Prostate gland (tissue), 2 donors: Measurements from ENCODE around the gene LRP2.

ENCODE experiments used
- POLR2A ChIP-seq: fragments of 450-650 bp; IDR thresholded peaks from one replicate; pipeline ENCODE4 v1.6.1; 2016; ENCODE audit warnings: antibody characterized with exemption, mild to moderate bottlenecking
- POLR2AphosphoS5 ChIP-seq: sonication (generic); formaldehyde crosslinking; IDR thresholded peaks from one replicate; pipeline ENCODE4 v1.6.1; 2017; ENCODE audit warnings: antibody characterized with exemption
- TF ChIP-seq, protein P1 (sequence below), 4 experiments: fragments of 200-600 bp in 2 of 4; fragments of 450-650 bp in 2 of 4; sonication (generic) in 2 of 4; IDR thresholded peaks; 1 replicate in 3 of 4; 2 replicates in 1 of 4; pipeline ENCODE4 v1.5.1; 2016 to 2019; ENCODE audit warnings: antibody characterized with exemption in 4 of 4, mild to moderate bottlenecking in 2 of 4, moderate library complexity in 2 of 4

GRCh38 chr2:169116993-169117392, 245.3 kb downstream of the LRP2 start:
- TF ChIP-seq, protein P1, sequence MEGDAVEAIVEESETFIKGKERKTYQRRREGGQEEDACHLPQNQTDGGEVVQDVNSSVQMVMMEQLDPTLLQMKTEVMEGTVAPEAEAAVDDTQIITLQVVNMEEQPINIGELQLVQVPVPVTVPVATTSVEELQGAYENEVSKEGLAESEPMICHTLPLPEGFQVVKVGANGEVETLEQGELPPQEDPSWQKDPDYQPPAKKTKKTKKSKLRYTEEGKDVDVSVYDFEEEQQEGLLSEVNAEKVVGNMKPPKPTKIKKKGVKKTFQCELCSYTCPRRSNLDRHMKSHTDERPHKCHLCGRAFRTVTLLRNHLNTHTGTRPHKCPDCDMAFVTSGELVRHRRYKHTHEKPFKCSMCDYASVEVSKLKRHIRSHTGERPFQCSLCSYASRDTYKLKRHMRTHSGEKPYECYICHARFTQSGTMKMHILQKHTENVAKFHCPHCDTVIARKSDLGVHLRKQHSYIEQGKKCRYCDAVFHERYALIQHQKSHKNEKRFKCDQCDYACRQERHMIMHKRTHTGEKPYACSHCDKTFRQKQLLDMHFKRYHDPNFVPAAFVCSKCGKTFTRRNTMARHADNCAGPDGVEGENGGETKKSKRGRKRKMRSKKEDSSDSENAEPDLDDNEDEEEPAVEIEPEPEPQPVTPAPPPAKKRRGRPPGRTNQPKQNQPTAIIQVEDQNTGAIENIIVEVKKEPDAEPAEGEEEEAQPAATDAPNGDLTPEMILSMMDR (IDR thresholded peaks at IDR 0.05): no peak
- TF ChIP-seq POLR2A: no peak
- no peak for TF ChIP-seq POLR2AphosphoS5
